ENCODE measurements around the gene MRPL50. TPM values are rescaled to one million over a fixed set of nuclear protein-coding genes. Genes with fewer than 3 reads are reported as not detected.

The MRPL50 gene
- total RNA-seq, 1 experiment from 2014 or later, result 20.0 TPM

DNA sequence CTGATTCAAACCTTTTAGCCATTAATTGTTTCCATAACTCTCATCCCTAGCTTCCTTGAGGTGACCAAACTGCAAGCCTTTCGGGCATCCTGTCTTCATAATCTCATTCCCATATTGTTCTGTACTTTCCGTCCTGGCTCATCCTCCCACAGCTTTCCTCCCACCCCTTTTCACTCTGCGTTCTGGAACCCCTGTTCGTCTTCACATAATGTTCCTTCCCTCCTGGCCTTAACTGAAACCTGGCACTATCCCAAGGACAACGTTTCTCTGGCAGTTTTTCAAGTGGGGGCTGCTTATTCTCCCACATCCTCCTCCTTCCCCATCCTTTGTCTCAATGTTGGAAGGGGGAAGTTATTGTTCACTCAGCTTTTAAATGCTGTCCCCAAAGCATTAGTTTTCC lies 1.7 kb upstream of the MRPL50 start:
- Mint-ChIP-seq H3K27me3 (ENCODE audit: low read depth) (no peaks in the 10 kb centered on the region; the same call in 1 of the 2 replicates), H3K4me1 (peaks cover 18 to 20% of the 10 kb centered on the region in 2 experiments), H3K27ac (no peak overlapping the region), H3K4me3 (peak overlapping the region; percentile 24 to 97), H3K9me3 (peaks cover 14 to 27% of the 10 kb centered on the region in 2 experiments), H3K36me3 (ENCODE audit: insufficient read depth in 1 of 3, low read depth in 3 of 3) (peaks cover 69 to 75% (median 71%) of the 10 kb centered on the region in 3 experiments)
- no peak for DNase-seq
- Histone ChIP-seq H3K79me2 (ENCODE audit: insufficient read depth, low read length) (peaks cover 21% of the 10 kb centered on the region; the same call in 1 of the 2 replicates), H3T11ph (ENCODE audit: low read length) (no peak overlapping the region), H3K23ac (ENCODE audit: insufficient read length, low read depth, low read length) (no peak overlapping the region), H4K91ac (ENCODE audit: insufficient read length, low read depth, low read length) (no peak overlapping the region), H3K23me2 (ENCODE audit: insufficient read length, low read depth, low read length, poor library complexity, severe bottlenecking) (peaks cover 3% of the 10 kb centered on the region), H2BK12ac (ENCODE audit: insufficient read length, low read depth, low read length) (no peak overlapping the region), H2BK120ac (ENCODE audit: low read depth, low read length, poor library complexity, severe bottlenecking) (no peak overlapping the region), H3K4me1 (ENCODE audit: insufficient read depth, low read length) (no peaks in the 10 kb centered on the region), H3K56ac (ENCODE audit: insufficient read length, low read depth, low read length) (no peak overlapping the region), H3K79me1 (ENCODE audit: insufficient read depth, low read depth, low read length, poor library complexity, severe bottlenecking) (peaks cover 7% of the 10 kb centered on the region), H3K27ac (ENCODE audit: insufficient read length, low read depth, low read length) (no peak overlapping the region), H3K4ac (ENCODE audit: low read depth, low read length) (no peak overlapping the region), H3K18ac (ENCODE audit: insufficient read length, low read depth, low read length) (no peak overlapping the region), H4K8ac (replicated peaks; ENCODE audit: insufficient read length, low read depth, low read length) (no peak overlapping the region), H4K5ac (ENCODE audit: insufficient read length, low read depth, low read length) (no peak overlapping the region), H2AFZ (ENCODE audit: low read length) (no peak overlapping the region), H2BK20ac (ENCODE audit: low read depth, low read length, poor library complexity, severe bottlenecking) (no peak overlapping the region), H3K27me3 (ENCODE audit: insufficient read depth, low read length) (no peaks in the 10 kb centered on the region), H3K9me3 (ENCODE audit: control insufficient read depth, low read depth, low read length) (no peaks in the 10 kb centered on the region), H3K14ac (ENCODE audit: insufficient read depth, low read length) (no peak overlapping the region), H2BK15ac (ENCODE audit: low read depth, low read length) (no peak overlapping the region), H4K20me1 (ENCODE audit: control insufficient read depth, insufficient read depth, insufficient read length) (peaks cover 2% of the 10 kb centered on the region), H2BK5ac (ENCODE audit: insufficient read length, low read length) (no peak overlapping the region), H2AK5ac (ENCODE audit: insufficient read length, low read length) (no peak overlapping the region), H3K4me2 (ENCODE audit: insufficient read depth, insufficient read length, low read length) (peak overlapping the region; percentile 60), H3K9ac (ENCODE audit: extremely low read depth, insufficient read length, low read length) (no peak overlapping the region)
- no CpG with 5 or more reads among the region's 5 CpGs for WGBS (ENCODE audit: extremely low coverage, insufficient read length, low lambda C conversion rate)
- TF ChIP-seq, protein P1, sequence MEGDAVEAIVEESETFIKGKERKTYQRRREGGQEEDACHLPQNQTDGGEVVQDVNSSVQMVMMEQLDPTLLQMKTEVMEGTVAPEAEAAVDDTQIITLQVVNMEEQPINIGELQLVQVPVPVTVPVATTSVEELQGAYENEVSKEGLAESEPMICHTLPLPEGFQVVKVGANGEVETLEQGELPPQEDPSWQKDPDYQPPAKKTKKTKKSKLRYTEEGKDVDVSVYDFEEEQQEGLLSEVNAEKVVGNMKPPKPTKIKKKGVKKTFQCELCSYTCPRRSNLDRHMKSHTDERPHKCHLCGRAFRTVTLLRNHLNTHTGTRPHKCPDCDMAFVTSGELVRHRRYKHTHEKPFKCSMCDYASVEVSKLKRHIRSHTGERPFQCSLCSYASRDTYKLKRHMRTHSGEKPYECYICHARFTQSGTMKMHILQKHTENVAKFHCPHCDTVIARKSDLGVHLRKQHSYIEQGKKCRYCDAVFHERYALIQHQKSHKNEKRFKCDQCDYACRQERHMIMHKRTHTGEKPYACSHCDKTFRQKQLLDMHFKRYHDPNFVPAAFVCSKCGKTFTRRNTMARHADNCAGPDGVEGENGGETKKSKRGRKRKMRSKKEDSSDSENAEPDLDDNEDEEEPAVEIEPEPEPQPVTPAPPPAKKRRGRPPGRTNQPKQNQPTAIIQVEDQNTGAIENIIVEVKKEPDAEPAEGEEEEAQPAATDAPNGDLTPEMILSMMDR (conservative IDR thresholded peaks at IDR 0.05), result no peak

All from H9 (cell line).